ENCODE results near the gene BICD1. TPM values are rescaled to one million over a fixed set of nuclear protein-coding genes. Genes with fewer than 3 reads are reported as not detected.

The BICD1 gene
- polyA plus RNA-seq, 4 donors, result 0.45 to 17.0 (median 4.3) TPM

DNA sequence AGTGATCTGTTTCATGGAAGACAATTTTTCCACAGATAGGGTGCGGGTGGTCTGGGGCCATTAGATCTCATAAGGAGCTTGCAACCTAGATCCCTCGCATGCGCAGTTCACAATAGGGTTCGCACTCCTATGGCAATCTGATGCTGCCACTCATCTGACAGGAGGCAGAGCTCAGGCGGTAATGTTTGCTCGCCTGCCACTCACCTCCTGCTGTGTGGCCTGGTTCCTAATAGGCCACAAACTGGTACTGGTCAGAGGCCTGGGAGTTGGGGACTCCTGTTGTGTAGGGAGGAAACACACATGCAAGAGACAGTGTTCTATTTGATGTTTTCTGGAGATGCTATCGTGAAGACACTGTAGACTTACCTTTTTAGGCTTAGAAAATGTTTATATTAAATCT is 215.7 kb downstream of the BICD1 start:
- Histone ChIP-seq H3K36me3 (ENCODE audit: control insufficient read depth in 3 of 3, insufficient read depth in 2 of 3, low read depth in 1 of 3, low read length in 3 of 3) (peaks cover 0 to 1% (median 0%) of the 10 kb centered on the region in 3 donors), H3K4me1 (ENCODE audit: control insufficient read depth in 3 of 3, insufficient read depth in 2 of 3, low read depth in 1 of 3, low read length in 2 of 3) (no peaks in the 10 kb centered on the region), H3K4me3 (ENCODE audit: low read depth in 1 of 3, low read length in 3 of 3) (no peak overlapping the region), H3K27ac (ENCODE audit: low read depth in 1 of 3, low read length in 2 of 3) (no peak overlapping the region), H3K27me3 (ENCODE audit: control insufficient read depth in 3 of 3, insufficient read depth in 3 of 3, low read length in 3 of 3) (no peaks in the 10 kb centered on the region), H3K9me3 (ENCODE audit: control insufficient read depth in 2 of 2, insufficient read depth in 1 of 2, low read depth in 1 of 2, low read length in 1 of 2) (no peaks in the 10 kb centered on the region)
- no peak for DNase-seq
- no peak for FAIRE-seq
- WGBS, 3 donors, result 94 to 96% (median 94%) methylated on average over 7 of the region's 7 CpGs

DNA sequence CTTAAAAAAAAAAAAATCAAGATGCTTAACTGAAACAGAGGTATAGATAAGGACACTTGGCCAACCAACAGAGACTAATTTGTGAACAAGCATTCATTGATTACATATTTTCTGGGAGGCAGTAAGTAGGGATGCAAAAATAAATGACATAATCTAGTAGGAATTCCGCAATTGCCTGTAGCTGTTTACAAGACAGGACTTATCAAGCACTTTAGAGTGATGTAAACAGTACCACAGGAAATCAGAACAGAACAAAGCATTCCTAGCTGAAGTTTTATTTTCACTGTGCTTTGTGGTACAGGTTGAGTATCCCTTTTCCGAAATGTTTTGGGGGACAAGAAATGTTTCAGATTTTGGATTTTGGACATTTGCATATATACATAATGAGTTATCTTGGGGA is 224.5 kb downstream of the BICD1 start:
- DNase-seq (no peak), FAIRE-seq (no peak)
- 83 to 90% (median 87%) methylated on average over 2 of the region's 2 CpGs for WGBS, 3 donors
- H3K27me3 ChIP-seq (ENCODE audit: control insufficient read depth in 3 of 3, insufficient read depth in 3 of 3, low read length in 3 of 3), result no peaks in the 10 kb centered on the region
- no peak overlapping the region for H3K27ac ChIP-seq (ENCODE audit: low read depth in 1 of 3, low read length in 2 of 3)
- no peaks in the 10 kb centered on the region for H3K9me3 ChIP-seq (ENCODE audit: control insufficient read depth in 2 of 2, insufficient read depth in 1 of 2, low read depth in 1 of 2, low read length in 1 of 2)
- H3K4me1 ChIP-seq (ENCODE audit: control insufficient read depth in 3 of 3, insufficient read depth in 2 of 3, low read depth in 1 of 3, low read length in 2 of 3), result no peaks in the 10 kb centered on the region
- peaks cover 0 to 11% (median 7%) of the 10 kb centered on the region in 3 donors for H3K36me3 ChIP-seq (ENCODE audit: control insufficient read depth in 3 of 3, insufficient read depth in 2 of 3, low read depth in 1 of 3, low read length in 3 of 3)
- no peak overlapping the region for H3K4me3 ChIP-seq (ENCODE audit: low read depth in 1 of 3, low read length in 3 of 3)

DNA sequence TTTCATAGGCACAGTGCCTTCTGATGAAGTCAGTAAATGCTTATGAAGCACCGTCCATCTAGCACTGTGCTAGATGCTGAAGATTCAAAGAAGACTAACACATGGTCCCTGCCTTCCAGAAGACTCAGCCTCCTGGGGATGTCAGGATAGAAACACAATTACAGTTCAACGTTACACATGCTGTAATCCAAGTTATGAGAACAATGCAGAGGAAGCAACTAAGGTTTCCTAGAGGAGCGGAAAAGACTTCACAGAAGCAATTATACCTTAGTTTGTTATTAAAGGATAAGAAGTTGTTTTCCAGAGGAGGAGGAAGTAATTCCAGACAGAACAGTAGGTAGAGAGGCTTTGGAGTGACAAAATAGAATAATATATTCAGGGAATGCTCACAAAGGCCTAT is 225.8 kb downstream of the BICD1 start:
- no peaks in the 10 kb centered on the region for H3K27me3 ChIP-seq (ENCODE audit: control insufficient read depth in 3 of 3, insufficient read depth in 3 of 3, low read length in 3 of 3)
- 70 to 89% (median 87%) methylated on average over 3 of the region's 3 CpGs for WGBS, 3 donors
- DNase-seq (no peak), FAIRE-seq (no peak)
- H3K4me1 ChIP-seq (ENCODE audit: control insufficient read depth in 3 of 3, insufficient read depth in 2 of 3, low read depth in 1 of 3, low read length in 2 of 3), result no peaks in the 10 kb centered on the region
- H3K36me3 ChIP-seq (ENCODE audit: control insufficient read depth in 3 of 3, insufficient read depth in 2 of 3, low read depth in 1 of 3, low read length in 3 of 3), result peaks cover 0 to 12% (median 7%) of the 10 kb centered on the region in 3 donors
- H3K27ac ChIP-seq (ENCODE audit: low read depth in 1 of 3, low read length in 2 of 3), result no peak overlapping the region
- H3K4me3 ChIP-seq (ENCODE audit: low read depth in 1 of 3, low read length in 3 of 3), result no peak overlapping the region
- H3K9me3 ChIP-seq (ENCODE audit: control insufficient read depth in 2 of 2, insufficient read depth in 1 of 2, low read depth in 1 of 2, low read length in 1 of 2), result no peaks in the 10 kb centered on the region

DNA sequence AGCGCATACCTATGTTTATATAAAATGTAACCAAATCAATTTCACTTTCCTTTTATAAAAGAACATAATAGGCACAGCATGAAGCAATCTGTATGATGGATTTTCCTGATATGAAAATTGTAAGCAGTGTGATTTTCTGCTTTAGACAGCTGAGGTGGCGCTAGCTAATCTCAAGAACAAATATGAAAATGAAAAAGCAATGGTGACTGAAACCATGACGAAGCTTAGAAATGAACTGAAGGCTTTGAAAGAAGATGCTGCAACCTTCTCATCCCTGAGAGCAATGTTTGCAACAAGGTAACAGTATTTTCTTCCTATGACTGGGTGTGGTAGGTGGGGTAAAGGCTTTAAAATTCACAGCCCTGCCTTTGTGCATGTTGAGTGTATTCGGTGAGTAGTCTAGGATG is 227.7 kb downstream of the BICD1 start:
- Histone ChIP-seq H3K9me3 (ENCODE audit: control insufficient read depth in 2 of 2, insufficient read depth in 1 of 2, low read depth in 1 of 2, low read length in 1 of 2) (no peaks in the 10 kb centered on the region), H3K36me3 (ENCODE audit: control insufficient read depth in 3 of 3, insufficient read depth in 2 of 3, low read depth in 1 of 3, low read length in 3 of 3) (peaks cover 2 to 8% (median 4%) of the 10 kb centered on the region in 3 donors), H3K27ac (ENCODE audit: low read depth in 1 of 3, low read length in 2 of 3) (no peak overlapping the region), H3K4me1 (ENCODE audit: control insufficient read depth in 3 of 3, insufficient read depth in 2 of 3, low read depth in 1 of 3, low read length in 2 of 3) (no peaks in the 10 kb centered on the region), H3K4me3 (ENCODE audit: low read depth in 1 of 3, low read length in 3 of 3) (no peak overlapping the region), H3K27me3 (ENCODE audit: control insufficient read depth in 3 of 3, insufficient read depth in 3 of 3, low read length in 3 of 3) (no peaks in the 10 kb centered on the region)
- DNase-seq (no peak), FAIRE-seq (no peak)
- WGBS, 3 donors, result 73 to 83% (median 75%) methylated on average over 4 of the region's 4 CpGs

DNA sequence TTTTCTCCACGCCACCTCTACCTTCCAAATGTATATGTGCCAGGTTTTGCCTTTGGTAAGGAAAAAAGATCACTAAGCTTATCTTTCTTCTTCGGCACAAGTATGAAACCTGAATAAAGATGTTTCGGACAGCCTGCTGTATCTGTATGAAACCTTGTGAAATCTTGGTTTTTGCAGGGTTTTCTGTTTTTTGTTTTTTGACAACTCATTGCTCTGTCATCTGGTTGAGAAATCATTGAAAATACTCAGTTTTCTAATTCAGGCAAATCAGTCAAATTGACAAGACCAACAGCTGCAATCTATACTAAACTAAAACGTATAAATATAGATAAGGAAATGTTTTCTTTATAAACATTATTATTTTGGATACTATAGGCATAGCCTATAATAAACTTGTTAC is 229.6 kb downstream of the BICD1 start:
- Histone ChIP-seq H3K27ac (ENCODE audit: low read depth in 1 of 3, low read length in 2 of 3) (no peak overlapping the region), H3K36me3 (ENCODE audit: control insufficient read depth in 3 of 3, insufficient read depth in 2 of 3, low read depth in 1 of 3, low read length in 3 of 3) (peaks cover 2 to 8% (median 4%) of the 10 kb centered on the region in 3 donors), H3K27me3 (ENCODE audit: control insufficient read depth in 3 of 3, insufficient read depth in 3 of 3, low read length in 3 of 3) (no peaks in the 10 kb centered on the region), H3K9me3 (ENCODE audit: control insufficient read depth in 2 of 2, insufficient read depth in 1 of 2, low read depth in 1 of 2, low read length in 1 of 2) (no peaks in the 10 kb centered on the region), H3K4me1 (ENCODE audit: control insufficient read depth in 3 of 3, insufficient read depth in 2 of 3, low read depth in 1 of 3, low read length in 2 of 3) (no peaks in the 10 kb centered on the region), H3K4me3 (ENCODE audit: low read depth in 1 of 3, low read length in 3 of 3) (no peak overlapping the region)
- FAIRE-seq, result no peak
- DNase-seq, result no peak
- 88 to 90% (median 89%) methylated on average over 4 of the region's 4 CpGs for WGBS, 3 donors

DNA sequence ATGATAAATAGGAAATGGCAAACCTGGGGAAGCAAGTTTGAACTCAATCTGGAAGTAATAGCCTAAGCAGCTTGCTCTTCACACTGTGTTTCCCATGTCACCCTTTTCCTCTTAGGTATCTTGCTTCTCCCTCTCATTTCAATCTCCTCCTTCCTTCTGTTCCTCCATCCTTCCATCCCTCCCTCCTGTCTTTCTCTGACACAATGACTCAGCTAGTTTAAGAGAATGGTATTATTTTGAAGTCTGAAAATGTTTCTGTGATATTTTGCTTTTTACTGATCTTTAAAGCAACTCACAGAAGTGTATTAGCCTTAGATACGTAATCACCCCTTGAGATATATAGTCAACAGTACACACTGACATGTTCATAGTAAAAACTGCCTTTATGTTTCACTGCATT is 236.8 kb downstream of the BICD1 start:
- DNase-seq, result no peak
- Histone ChIP-seq H3K4me3 (ENCODE audit: low read depth in 1 of 3, low read length in 3 of 3) (no peak overlapping the region), H3K36me3 (ENCODE audit: control insufficient read depth in 3 of 3, insufficient read depth in 2 of 3, low read depth in 1 of 3, low read length in 3 of 3) (peaks cover 0 to 2% (median 2%) of the 10 kb centered on the region in 3 donors), H3K4me1 (ENCODE audit: control insufficient read depth in 3 of 3, insufficient read depth in 2 of 3, low read depth in 1 of 3, low read length in 2 of 3) (no peaks in the 10 kb centered on the region), H3K27me3 (ENCODE audit: control insufficient read depth in 3 of 3, insufficient read depth in 3 of 3, low read length in 3 of 3) (no peaks in the 10 kb centered on the region), H3K9me3 (ENCODE audit: control insufficient read depth in 2 of 2, insufficient read depth in 1 of 2, low read depth in 1 of 2, low read length in 1 of 2) (no peaks in the 10 kb centered on the region), H3K27ac (ENCODE audit: low read depth in 1 of 3, low read length in 2 of 3) (no peak overlapping the region)
- WGBS, 3 donors, result 94 to 100% (median 98%) methylated on average over 1 of the region's 1 CpG
- no peak for FAIRE-seq

DNA sequence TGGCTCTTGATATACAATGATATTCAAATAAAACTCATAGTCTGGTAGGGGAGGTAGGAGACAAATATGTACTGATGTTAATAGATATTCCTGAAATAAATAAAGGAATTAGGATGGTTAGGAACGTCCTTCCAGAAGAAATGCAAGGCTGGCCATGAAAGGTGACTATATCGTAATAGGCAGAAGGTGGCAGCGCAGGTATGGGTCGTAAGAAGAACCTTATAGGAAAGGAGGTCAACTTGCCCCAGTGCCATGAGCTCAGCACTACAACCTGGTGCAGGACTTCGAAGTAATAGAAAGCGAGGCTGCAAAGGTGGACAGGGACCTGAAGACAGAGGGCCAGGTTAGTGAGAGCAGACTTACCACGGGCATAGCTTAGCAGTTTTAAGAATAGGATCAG is 237.4 kb downstream of the BICD1 start:
- FAIRE-seq (no peak), DNase-seq (peak in 1 of 2 donors; percentile 15)
- Histone ChIP-seq H3K27me3 (ENCODE audit: control insufficient read depth in 3 of 3, insufficient read depth in 3 of 3, low read length in 3 of 3) (no peaks in the 10 kb centered on the region), H3K9me3 (ENCODE audit: control insufficient read depth in 2 of 2, insufficient read depth in 1 of 2, low read depth in 1 of 2, low read length in 1 of 2) (no peaks in the 10 kb centered on the region), H3K4me3 (ENCODE audit: low read depth in 1 of 3, low read length in 3 of 3) (no peak overlapping the region), H3K4me1 (ENCODE audit: control insufficient read depth in 3 of 3, insufficient read depth in 2 of 3, low read depth in 1 of 3, low read length in 2 of 3) (no peaks in the 10 kb centered on the region), H3K36me3 (ENCODE audit: control insufficient read depth in 3 of 3, insufficient read depth in 2 of 3, low read depth in 1 of 3, low read length in 3 of 3) (peaks cover 0 to 2% (median 0%) of the 10 kb centered on the region in 3 donors), H3K27ac (ENCODE audit: low read depth in 1 of 3, low read length in 2 of 3) (no peak overlapping the region)
- WGBS, 3 donors, result 78 to 88% (median 86%) methylated on average over 7 of the region's 7 CpGs

DNA sequence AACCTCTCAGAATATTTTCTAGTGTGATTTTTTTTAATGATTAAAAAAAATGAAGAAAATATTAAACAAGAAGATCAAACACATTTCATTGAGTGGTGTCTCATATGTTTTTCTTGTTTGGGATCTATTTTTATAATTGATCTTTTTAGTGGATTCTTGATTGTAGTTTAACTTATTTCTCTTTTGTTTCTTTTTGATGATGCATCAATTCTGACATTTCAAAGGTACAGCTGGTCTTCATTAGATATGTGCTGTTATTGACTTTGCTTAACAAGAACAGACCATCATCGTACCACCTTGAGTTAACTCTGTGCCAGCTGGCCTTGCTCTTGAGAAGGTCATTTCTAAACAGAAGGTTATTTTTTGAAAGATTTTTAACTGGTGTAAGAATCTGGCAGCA is 246.9 kb downstream of the BICD1 start:
- Histone ChIP-seq H3K27ac (ENCODE audit: low read depth in 1 of 3, low read length in 2 of 3) (no peak overlapping the region), H3K4me3 (ENCODE audit: low read depth in 1 of 3, low read length in 3 of 3) (no peak overlapping the region), H3K4me1 (ENCODE audit: control insufficient read depth in 3 of 3, insufficient read depth in 2 of 3, low read depth in 1 of 3, low read length in 2 of 3) (no peaks in the 10 kb centered on the region), H3K27me3 (ENCODE audit: control insufficient read depth in 3 of 3, insufficient read depth in 3 of 3, low read length in 3 of 3) (no peaks in the 10 kb centered on the region), H3K9me3 (ENCODE audit: control insufficient read depth in 2 of 2, insufficient read depth in 1 of 2, low read depth in 1 of 2, low read length in 1 of 2) (no peaks in the 10 kb centered on the region), H3K36me3 (ENCODE audit: control insufficient read depth in 3 of 3, insufficient read depth in 2 of 3, low read depth in 1 of 3, low read length in 3 of 3) (no peaks in the 10 kb centered on the region)
- DNase-seq, result no peak
- 77 to 88% (median 82%) methylated on average over 1 of the region's 1 CpG for WGBS, 3 donors
- no peak for FAIRE-seq

DNA sequence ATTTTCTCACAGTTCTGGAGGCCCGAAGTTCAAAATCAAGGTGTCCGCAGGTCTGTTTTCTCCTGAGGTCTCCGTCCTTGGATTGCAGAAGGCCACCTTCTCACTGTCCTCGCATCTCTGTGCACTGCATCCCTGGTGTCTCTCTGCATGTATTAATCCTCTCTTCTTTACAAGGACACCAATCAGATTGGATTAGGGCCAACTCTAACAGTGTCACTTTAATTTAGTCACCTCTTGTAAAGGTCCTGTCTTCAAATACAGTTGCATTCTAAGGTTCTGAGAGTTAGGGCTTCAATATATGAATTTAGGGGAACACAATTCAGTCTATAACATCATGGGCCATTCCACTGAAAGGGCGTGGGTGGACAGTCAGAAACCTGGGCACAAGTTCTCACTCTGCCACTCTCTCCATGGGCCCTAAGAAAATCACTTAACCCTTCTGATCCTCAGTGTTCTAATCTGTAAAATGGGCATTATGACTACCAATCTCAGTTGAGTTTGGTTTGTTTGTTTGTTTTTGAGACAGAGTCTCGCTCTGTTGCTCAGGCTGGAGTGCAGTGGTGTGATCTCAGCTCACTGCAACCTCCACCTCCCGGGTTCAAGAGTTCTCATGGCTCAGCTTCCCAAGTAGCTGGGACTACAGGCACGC is 251.1 kb downstream of the BICD1 start:
- Histone ChIP-seq H3K4me1 (ENCODE audit: control insufficient read depth in 3 of 3, insufficient read depth in 2 of 3, low read depth in 1 of 3, low read length in 2 of 3) (no peaks in the 10 kb centered on the region), H3K36me3 (ENCODE audit: control insufficient read depth in 3 of 3, insufficient read depth in 2 of 3, low read depth in 1 of 3, low read length in 3 of 3) (peaks cover 0 to 4% (median 0%) of the 10 kb centered on the region in 3 donors), H3K27me3 (ENCODE audit: control insufficient read depth in 3 of 3, insufficient read depth in 3 of 3, low read length in 3 of 3) (no peaks in the 10 kb centered on the region), H3K4me3 (ENCODE audit: low read depth in 1 of 3, low read length in 3 of 3) (no peak overlapping the region), H3K9me3 (ENCODE audit: control insufficient read depth in 2 of 2, insufficient read depth in 1 of 2, low read depth in 1 of 2, low read length in 1 of 2) (no peaks in the 10 kb centered on the region), H3K27ac (ENCODE audit: low read depth in 1 of 3, low read length in 2 of 3) (no peak overlapping the region)
- WGBS, 3 donors, result 94 to 96% (median 94%) methylated on average over 8 of the region's 8 CpGs
- DNase-seq, result no peak
- no peak for FAIRE-seq
